ENCODE results near the gene PSMC6.

The PSMC6 gene

DNA sequence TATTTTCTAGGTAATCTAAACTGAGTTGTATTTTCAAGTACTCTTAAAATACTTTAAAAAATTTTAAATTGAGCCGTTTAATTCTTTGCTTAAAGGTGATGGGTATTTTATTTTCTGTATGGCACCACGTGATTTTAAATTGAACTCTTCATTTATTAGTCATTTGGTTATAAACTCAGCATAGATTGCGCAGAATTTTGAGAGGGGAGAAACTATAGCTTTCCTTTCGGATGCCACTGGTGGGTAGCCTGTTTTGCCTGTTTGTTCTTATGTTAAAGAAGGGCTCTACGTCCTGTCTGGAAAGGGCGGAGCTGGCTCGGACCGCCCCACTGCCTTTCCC is 22.6 kb downstream of the PSMC6 start:
- CTCF ChIA-PET = interaction anchor here (0.6 kb wide), 1 partner anchor 26 kb away, joined by 4 read pairs; no protein-coding TSS in a partner anchor
- no peak for DNase-seq (ENCODE audit: extremely low spot score)
- POLR2A ChIA-PET = interaction anchor here (0.6 to 2.5 kb wide), 4 partner anchors 9 to 61 kb away, joined by 3 to 9 read pairs (median 4); partner anchors contain the start of genes ERO1A and PSMC6
- TF ChIP-seq FOXM1 (IDR thresholded peaks at IDR 0.05; ENCODE audit: borderline replicate concordance) = no peak
- TF ChIP-seq SP1 (IDR thresholded peaks at IDR 0.05) = no peak
- TF ChIP-seq BHLHE40 (IDR thresholded peaks at IDR 0.05; ENCODE audit: borderline replicate concordance) = no peak
- TF ChIP-seq ZNF384 (IDR thresholded peaks at IDR 0.05) = no peak
- TF ChIP-seq NFRKB (IDR thresholded peaks at IDR 0.05) = no peak
- TF ChIP-seq HDGF (IDR thresholded peaks at IDR 0.05; ENCODE audit: borderline replicate concordance) = no peak
- no peak for TF ChIP-seq SUZ12 (IDR thresholded peaks at IDR 0.05)
- TF ChIP-seq TARDBP (IDR thresholded peaks at IDR 0.05) = no peak
- TF ChIP-seq CTBP1 (IDR thresholded peaks at IDR 0.05; ENCODE audit: borderline replicate concordance) = no peak

DNA sequence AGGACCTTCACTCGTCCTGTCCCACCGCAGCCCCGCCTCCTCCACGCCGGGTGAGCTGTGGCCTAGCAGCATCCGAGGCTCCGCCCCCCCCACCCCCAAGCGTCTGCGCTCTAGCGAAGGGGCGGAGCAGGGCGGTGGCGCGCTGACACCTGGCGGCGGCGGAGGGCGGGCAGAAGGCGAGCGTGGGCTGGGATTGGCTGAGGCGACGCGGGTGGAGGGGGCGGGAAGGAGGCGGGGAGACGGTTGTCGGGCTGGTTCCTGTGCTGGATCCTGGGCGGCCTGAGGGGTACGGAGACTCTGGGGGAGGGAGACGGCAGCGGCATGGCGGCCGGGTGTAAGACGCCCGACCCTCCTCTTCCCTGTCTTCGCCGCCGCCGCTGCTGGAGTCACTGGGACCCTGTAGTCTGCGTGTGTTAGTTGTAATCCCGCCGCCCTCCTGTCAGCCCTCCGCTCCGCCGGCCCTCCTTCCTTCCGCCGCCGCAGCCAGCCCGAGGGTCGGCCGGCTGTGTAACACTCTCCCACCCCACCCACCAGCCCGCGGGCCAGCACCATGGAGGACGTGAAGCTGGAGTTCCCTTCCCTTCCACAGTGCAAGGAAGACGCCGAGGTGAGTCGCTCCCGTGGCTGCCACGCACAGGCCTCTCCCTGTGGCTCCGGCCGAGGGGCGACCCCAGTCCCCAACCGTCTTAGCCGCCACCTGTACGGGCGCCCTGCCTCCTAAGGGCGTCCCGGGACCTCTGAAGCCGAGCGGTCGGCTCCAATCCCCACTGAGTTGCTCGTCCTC is 23.1 kb downstream of the PSMC6 start, which contains the start of gene STYX:
Gene STYX, plus strand, starts transcription at position 242 of the 784 bp plus-strand sequence. Its CDS starts 309 bp downstream, at position 551.
- peak; percentile 35; the same call in 1 of the 2 replicates for TF ChIP-seq HDGF (IDR thresholded peaks at IDR 0.05; ENCODE audit: borderline replicate concordance)
- TF ChIP-seq, protein P1, sequence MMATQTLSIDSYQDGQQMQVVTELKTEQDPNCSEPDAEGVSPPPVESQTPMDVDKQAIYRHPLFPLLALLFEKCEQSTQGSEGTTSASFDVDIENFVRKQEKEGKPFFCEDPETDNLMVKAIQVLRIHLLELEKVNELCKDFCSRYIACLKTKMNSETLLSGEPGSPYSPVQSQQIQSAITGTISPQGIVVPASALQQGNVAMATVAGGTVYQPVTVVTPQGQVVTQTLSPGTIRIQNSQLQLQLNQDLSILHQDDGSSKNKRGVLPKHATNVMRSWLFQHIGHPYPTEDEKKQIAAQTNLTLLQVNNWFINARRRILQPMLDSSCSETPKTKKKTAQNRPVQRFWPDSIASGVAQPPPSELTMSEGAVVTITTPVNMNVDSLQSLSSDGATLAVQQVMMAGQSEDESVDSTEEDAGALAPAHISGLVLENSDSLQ (IDR thresholded peaks at IDR 0.05) = peak; percentile 39; the same call in 1 of the 2 replicates
- no peak for TF ChIP-seq TARDBP (IDR thresholded peaks at IDR 0.05)
- no peak for TF ChIP-seq CTBP1 (IDR thresholded peaks at IDR 0.05; ENCODE audit: borderline replicate concordance)
- TF ChIP-seq FOXA1 (IDR thresholded peaks at IDR 0.05) = no peak
- ChIA-PET POLR2A (interaction anchor here (0.6 to 2.5 kb wide), 5 partner anchors 10 to 60 kb away, joined by 3 to 9 read pairs (median 4); partner anchors contain the start of genes ERO1A and PSMC6), CTCF (interaction anchor here (0.6 kb wide), 1 partner anchor 25 kb away, joined by 4 read pairs; no protein-coding TSS in a partner anchor)
- DNase-seq (ENCODE audit: extremely low spot score) = peak; percentile 94

DNA sequence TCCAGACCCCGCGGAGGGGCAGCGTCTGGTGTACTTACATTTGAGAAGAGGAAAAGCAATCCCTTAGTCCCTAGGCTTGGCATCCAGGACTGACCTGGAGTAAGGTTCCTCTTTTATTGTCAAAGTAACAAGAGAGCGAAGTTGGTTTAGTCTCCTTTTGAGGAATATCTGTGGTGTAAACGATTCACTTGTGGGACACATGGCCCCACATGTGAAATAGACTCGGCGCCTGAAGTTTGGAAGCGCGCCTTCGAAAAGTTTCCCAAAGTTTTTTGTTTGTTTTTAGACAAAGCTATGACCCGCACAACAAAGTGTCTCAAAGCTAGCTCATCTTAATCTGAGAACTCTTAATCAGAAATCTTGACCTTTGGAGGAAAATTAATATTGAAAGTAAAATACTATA is 23.7 kb downstream of the PSMC6 start:
- DNase-seq (ENCODE audit: extremely low spot score) = no peak
- CTCF ChIA-PET = interaction anchor here (0.6 kb wide), 1 partner anchor 80 kb away, joined by 4 read pairs; no protein-coding TSS in a partner anchor
- TF ChIP-seq NFRKB (IDR thresholded peaks at IDR 0.05) (no peak), L3MBTL2 (conservative IDR thresholded peaks at IDR 0.05) (peak; percentile 47; the same call in 1 of the 2 replicates)
- POLR2A ChIA-PET = interaction anchor here (0.7 kb wide), 1 partner anchor 23 kb away, joined by 4 read pairs; no protein-coding TSS in a partner anchor

DNA sequence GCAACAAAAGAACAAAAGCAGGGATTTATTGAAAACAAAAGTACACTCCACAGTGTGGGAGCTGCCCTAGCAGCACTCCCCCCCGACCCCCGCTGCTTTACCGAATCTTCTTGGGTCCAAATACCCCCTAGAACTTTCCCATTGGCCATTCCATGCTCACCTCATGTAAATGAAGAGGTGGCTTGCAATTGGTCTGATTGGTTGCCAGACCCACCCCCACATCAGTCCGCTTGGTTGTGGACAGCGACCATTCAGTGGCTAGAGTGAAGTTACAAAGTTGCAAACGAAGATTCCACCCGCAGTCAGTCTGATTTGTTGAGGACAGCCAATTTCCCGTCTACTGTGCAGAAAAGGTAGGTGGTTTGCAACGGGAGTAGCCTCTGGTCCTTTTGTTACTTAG is 26.8 kb downstream of the PSMC6 start:
- POLR2A ChIA-PET = interaction anchor here (0.7 kb wide), 1 partner anchor 38 kb away, joined by 3 read pairs; no protein-coding TSS in a partner anchor

DNA sequence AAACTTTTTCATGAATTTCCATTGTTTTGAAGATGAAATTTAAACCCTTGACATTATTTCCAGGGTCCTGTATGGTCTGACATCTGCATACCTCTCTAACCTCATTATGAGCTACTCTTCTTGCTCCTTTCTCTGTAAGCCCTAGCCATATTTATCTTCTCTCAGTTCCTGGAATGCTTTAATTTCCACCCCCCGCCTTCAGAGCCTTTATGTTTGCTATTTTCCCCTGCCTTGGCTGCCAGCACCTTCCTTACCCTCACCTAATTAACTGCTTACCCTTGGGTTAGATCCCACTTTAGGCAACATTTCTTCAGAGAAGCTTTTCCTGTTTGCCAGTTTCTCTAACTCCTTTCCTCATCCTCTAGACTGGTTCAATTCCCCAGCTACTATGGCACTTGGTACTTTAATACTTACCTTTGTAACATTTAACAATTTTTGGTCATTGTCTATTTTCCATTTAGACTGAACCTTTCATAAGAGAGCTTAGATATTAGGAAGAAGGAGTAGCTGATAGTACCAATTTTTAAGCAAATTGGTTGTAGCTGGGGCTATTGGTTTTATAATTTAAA is 29.0 kb downstream of the PSMC6 start:
- DNase-seq (ENCODE audit: extremely low spot score) = no peak
- POLR2A ChIA-PET = no interaction called here
- CTCF ChIA-PET = interaction anchor here (0.7 kb wide), 2 partner anchors 10 to 343 kb away, joined by 3 read pairs; no protein-coding TSS in a partner anchor
- TF ChIP-seq SP1 (IDR thresholded peaks at IDR 0.05) = no peak
- TF ChIP-seq HDGF (IDR thresholded peaks at IDR 0.05; ENCODE audit: borderline replicate concordance) = no peak
- no peak for TF ChIP-seq ZNF384 (IDR thresholded peaks at IDR 0.05)
- TF ChIP-seq ARNT (IDR thresholded peaks at IDR 0.05) = no peak
- TF ChIP-seq FOXM1 (IDR thresholded peaks at IDR 0.05; ENCODE audit: borderline replicate concordance) = no peak
- no peak for TF ChIP-seq NFRKB (IDR thresholded peaks at IDR 0.05)
- TF ChIP-seq, protein P1 (IDR thresholded peaks at IDR 0.05) = no peak

More for the DNA sequence above, 26.8 kb downstream of the PSMC6 start:
- CTCF ChIA-PET = no interaction called here
- no peak for TF ChIP-seq ZNF384 (IDR thresholded peaks at IDR 0.05)
- TF ChIP-seq SUZ12 (IDR thresholded peaks at IDR 0.05) = no peak
- no peak for DNase-seq (ENCODE audit: extremely low spot score)

DNA sequence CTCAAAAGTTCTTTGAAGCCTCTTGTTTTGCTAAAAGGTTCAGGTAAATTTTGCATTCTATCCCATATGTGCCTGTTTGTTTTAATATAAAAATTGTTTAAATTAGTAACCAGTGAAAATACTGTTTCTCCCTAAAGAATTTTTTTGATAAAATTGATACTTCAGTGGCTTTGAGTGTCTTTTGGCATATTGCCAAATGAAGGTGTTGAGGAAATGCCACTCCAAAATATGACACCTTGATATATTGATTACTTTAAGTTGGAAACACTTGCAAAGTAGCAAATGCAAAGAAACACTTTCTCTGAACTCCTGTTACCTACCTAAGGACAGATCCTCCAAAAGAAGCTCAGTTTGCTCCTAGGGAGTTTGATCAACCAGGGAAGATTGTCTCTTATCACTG is 31.4 kb downstream of the PSMC6 start:
- CTCF ChIA-PET = interaction anchor here (0.6 kb wide), 1 partner anchor 440 kb away, joined by 4 read pairs; no protein-coding TSS in a partner anchor
- DNase-seq (ENCODE audit: extremely low spot score) = no peak
- POLR2A ChIA-PET = no interaction called here
- TF ChIP-seq FOXK2 (IDR thresholded peaks at IDR 0.05) = no peak

DNA sequence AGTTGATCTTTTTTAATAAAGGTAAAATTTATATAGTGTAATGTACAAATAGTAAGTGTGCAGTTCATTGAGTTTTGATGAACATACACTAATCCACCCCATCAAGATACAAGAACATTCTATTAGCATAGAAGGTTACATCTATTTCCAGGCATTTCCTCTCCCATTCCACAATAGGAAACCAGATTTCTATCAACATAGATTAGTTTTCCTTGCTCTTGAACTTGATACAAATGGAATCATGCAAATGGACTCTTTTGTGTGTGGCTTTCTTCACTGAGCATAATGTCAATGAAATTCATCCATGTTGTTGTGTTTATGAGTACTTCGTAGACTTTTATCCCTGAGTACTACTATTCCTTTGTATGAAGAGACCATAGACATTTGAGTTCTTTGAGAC is 33.8 kb downstream of the PSMC6 start:
- POLR2A ChIA-PET = no interaction called here
- no peak for DNase-seq (ENCODE audit: extremely low spot score)

More for the DNA sequence above, 33.8 kb downstream of the PSMC6 start:
- TF ChIP-seq ELF4 (IDR thresholded peaks at IDR 0.05) (no peak), NFRKB (IDR thresholded peaks at IDR 0.05) (no peak)
- TF ChIP-seq, protein P1 (IDR thresholded peaks at IDR 0.05) = no peak
- CTCF ChIA-PET = no interaction called here
